ENCODE results near the gene NME5.
"Not testable (repeated sequence)": the region's sequence is repeated elsewhere in the genome, so short reads cannot be mapped to it uniquely, and the experiment has no call there.

Gene NME5

GRCh38 chr5:138070026-138070425 lies 69.2 kb downstream of the NME5 start:
- not testable (repeated sequence) for DNase-seq

GRCh38 chr5:138068742-138069600 lies 70.3 kb downstream of the NME5 start:
- DNase-seq = peak; percentile 48

GRCh38 chr5:138067945-138068344 lies 71.3 kb downstream of the NME5 start:
- DNase-seq = no peak
